ENCODE data around the gene CTPS1.

DNA sequence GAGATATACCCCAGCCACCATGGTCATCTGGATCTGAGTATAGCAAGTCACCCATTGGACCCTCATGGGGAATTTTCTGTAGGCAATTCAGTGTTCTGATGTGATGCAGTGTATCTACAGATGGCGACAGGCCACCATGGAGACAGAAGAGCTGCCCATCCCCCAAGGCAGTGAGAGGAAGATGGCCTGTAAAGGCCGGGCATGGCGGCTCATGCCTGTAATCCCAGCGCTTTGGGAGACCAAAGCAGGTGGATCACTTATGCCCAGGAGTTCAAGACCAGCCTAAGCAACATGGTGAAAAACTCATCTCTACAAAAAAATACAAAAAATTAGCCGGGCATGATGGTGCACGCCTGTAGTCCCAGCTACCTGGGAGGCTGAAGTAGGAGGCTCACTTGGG, 41.1 kb upstream of the CTPS1 start:
- TF ChIP-seq, protein P1, sequence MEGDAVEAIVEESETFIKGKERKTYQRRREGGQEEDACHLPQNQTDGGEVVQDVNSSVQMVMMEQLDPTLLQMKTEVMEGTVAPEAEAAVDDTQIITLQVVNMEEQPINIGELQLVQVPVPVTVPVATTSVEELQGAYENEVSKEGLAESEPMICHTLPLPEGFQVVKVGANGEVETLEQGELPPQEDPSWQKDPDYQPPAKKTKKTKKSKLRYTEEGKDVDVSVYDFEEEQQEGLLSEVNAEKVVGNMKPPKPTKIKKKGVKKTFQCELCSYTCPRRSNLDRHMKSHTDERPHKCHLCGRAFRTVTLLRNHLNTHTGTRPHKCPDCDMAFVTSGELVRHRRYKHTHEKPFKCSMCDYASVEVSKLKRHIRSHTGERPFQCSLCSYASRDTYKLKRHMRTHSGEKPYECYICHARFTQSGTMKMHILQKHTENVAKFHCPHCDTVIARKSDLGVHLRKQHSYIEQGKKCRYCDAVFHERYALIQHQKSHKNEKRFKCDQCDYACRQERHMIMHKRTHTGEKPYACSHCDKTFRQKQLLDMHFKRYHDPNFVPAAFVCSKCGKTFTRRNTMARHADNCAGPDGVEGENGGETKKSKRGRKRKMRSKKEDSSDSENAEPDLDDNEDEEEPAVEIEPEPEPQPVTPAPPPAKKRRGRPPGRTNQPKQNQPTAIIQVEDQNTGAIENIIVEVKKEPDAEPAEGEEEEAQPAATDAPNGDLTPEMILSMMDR (IDR thresholded peaks at IDR 0.05; ENCODE audit: poor library complexity) = no peak
- no peak for TF ChIP-seq EZH2 (IDR thresholded peaks at IDR 0.05; ENCODE audit: borderline replicate concordance)
- TF ChIP-seq EZH2phosphoT487 (IDR thresholded peaks at IDR 0.05; ENCODE audit: low read depth, severe bottlenecking, unreplicated experiment) = no peak

All from hepatocyte (in vitro differentiated cells).